Stimulated activated CD8-positive, alpha-beta memory T cell treated with anti-CD3 and anti-CD28 coated beads, Interleukin-15, amount 100 ng/mL, for 4 hours (primary cell): ENCODE results near the gene OR6B3.

Experiments used
- DNase-seq, 2 donors: peaks; one replicate each; pipeline ENCODE4 v3.0.0-alpha.2; 2020; ENCODE audit warnings: low read depth in 2 of 2

OR6B3 gene

GRCh38 chr2:240053173-240054155, at the start of gene OR6B3:
OR6B3 (minus strand) TSS chr2:240053521.
- DNase-seq = no peak

- no peak for DNase-seq
Measured at GRCh38 chr2:240098349-240098748, 45.0 kb upstream of the OR6B3 start.

GRCh38 chr2:240095556-240096523, 42.5 kb upstream of the OR6B3 start:
- no peak for DNase-seq

- no peak for DNase-seq
Measured at GRCh38 chr2:240089306-240089705, 36.0 kb upstream of the OR6B3 start.

- no peak for DNase-seq
Measured at GRCh38 chr2:240086563-240086962, 33.2 kb upstream of the OR6B3 start.

GRCh38 chr2:240078631-240079030, 25.3 kb upstream of the OR6B3 start:
- DNase-seq = no peak

- DNase-seq = no peak
Measured at GRCh38 chr2:240077442-240077841, 24.1 kb upstream of the OR6B3 start.

GRCh38 chr2:240074545-240074944, 21.2 kb upstream of the OR6B3 start:
- DNase-seq = no peak

GRCh38 chr2:240070907-240071306, 17.6 kb upstream of the OR6B3 start:
- DNase-seq = no peak

- DNase-seq = no peak
Measured at GRCh38 chr2:240069829-240070228, 16.5 kb upstream of the OR6B3 start.

- no peak for DNase-seq
Measured at GRCh38 chr2:240068193-240068592, 14.9 kb upstream of the OR6B3 start.

GRCh38 chr2:240066489-240066888, 13.2 kb upstream of the OR6B3 start:
- no peak for DNase-seq

GRCh38 chr2:240064898-240065297, 11.6 kb upstream of the OR6B3 start:
- no peak for DNase-seq

- peak in 1 of 2 donors; percentile 10 for DNase-seq
Measured at GRCh38 chr2:240060977-240061591, 7.8 kb upstream of the OR6B3 start.

- DNase-seq = no peak
Measured at GRCh38 chr2:240056678-240057077, 3.4 kb upstream of the OR6B3 start.

GRCh38 chr2:240055177-240055917, 2.0 kb upstream of the OR6B3 start:
- no peak for DNase-seq

- no peak for DNase-seq
Measured at GRCh38 chr2:240052524-240052923, 797 bp downstream of the OR6B3 start.

GRCh38 chr2:240051697-240052096, 1.6 kb downstream of the OR6B3 start:
- DNase-seq = no peak

- no peak for DNase-seq
Measured at GRCh38 chr2:240050278-240050677, 3.0 kb downstream of the OR6B3 start.

GRCh38 chr2:240048237-240048636, 5.1 kb downstream of the OR6B3 start:
- no peak for DNase-seq

GRCh38 chr2:240045098-240045497, 8.2 kb downstream of the OR6B3 start:
- no peak for DNase-seq
